ENCODE measurements around the gene HYAL2.

Gene HYAL2

GRCh38 chr3:50341996-50342650, 19.6 kb upstream of the HYAL2 start:
- Mint-ChIP-seq H3K9me3 (no peaks in the 10 kb centered on the region), H3K36me3 (ENCODE audit: low read depth) (peaks cover 29% of the 10 kb centered on the region), H3K4me1 (ENCODE audit: low read depth) (peaks cover 40% of the 10 kb centered on the region), H3K4me3 (peak overlapping the region; percentile 86), H3K27ac (peak overlapping the region; percentile 94), H3K27me3 (ENCODE audit: low read depth) (no peaks in the 10 kb centered on the region)
- no peak for DNase-seq (ENCODE audit: low spot score)

GRCh38 chr3:50341537-50341936, 19.0 kb upstream of the HYAL2 start:
- peak overlapping the region; percentile 94 for H3K27ac Mint-ChIP-seq

GRCh38 chr3:50340448-50341329, 18.1 kb upstream of the HYAL2 start, which contains the start of gene RASSF1:
Gene RASSF1, minus strand, starts transcription at chr3:50340836. Its CDS starts 31 bp downstream, at chr3:50340805.
- no peaks in the 10 kb centered on the region for H3K27me3 Mint-ChIP-seq (ENCODE audit: low read depth)
- H3K36me3 Mint-ChIP-seq (ENCODE audit: low read depth) = peaks cover 41% of the 10 kb centered on the region
- peaks cover 42% of the 10 kb centered on the region for H3K4me1 Mint-ChIP-seq (ENCODE audit: low read depth)
- DNase-seq (ENCODE audit: low spot score) = peak; percentile 82
- H3K4me3 Mint-ChIP-seq = peak within 1 kb of the TSS; percentile 96
- H3K9me3 Mint-ChIP-seq = no peaks in the 10 kb centered on the region
- H3K27ac Mint-ChIP-seq = peak within 1 kb of the TSS; percentile 97

More at GRCh38 chr3:50341537-50341936, 19.0 kb upstream of the HYAL2 start:
- Mint-ChIP-seq H3K27me3 (ENCODE audit: low read depth) (no peaks in the 10 kb centered on the region), H3K4me3 (peak overlapping the region; percentile 86), H3K4me1 (ENCODE audit: low read depth) (peaks cover 41% of the 10 kb centered on the region), H3K36me3 (ENCODE audit: low read depth) (peaks cover 32% of the 10 kb centered on the region), H3K9me3 (no peaks in the 10 kb centered on the region)
- DNase-seq (ENCODE audit: low spot score) = no peak

- peaks cover 46% of the 10 kb centered on the region for H3K36me3 Mint-ChIP-seq (ENCODE audit: low read depth)
- H3K4me1 Mint-ChIP-seq (ENCODE audit: low read depth) = peaks cover 47% of the 10 kb centered on the region
- DNase-seq (ENCODE audit: low spot score) = no peak
- H3K27ac Mint-ChIP-seq = peak overlapping the region; percentile 97
- no peaks in the 10 kb centered on the region for H3K9me3 Mint-ChIP-seq
- peak overlapping the region; percentile 96 for H3K4me3 Mint-ChIP-seq
- H3K27me3 Mint-ChIP-seq (ENCODE audit: low read depth) = no peaks in the 10 kb centered on the region
Observed at GRCh38 chr3:50340147-50340447, 17.6 kb upstream of the HYAL2 start.

GRCh38 chr3:50339485-50340146, 17.1 kb upstream of the HYAL2 start:
- no peak for DNase-seq (ENCODE audit: low spot score)
- Mint-ChIP-seq H3K4me1 (ENCODE audit: low read depth) (peaks cover 46% of the 10 kb centered on the region), H3K9me3 (no peaks in the 10 kb centered on the region), H3K36me3 (ENCODE audit: low read depth) (peaks cover 50% of the 10 kb centered on the region), H3K4me3 (peak overlapping the region; percentile 96), H3K27me3 (ENCODE audit: low read depth) (no peaks in the 10 kb centered on the region), H3K27ac (peak overlapping the region; percentile 97)

- Mint-ChIP-seq H3K9me3 (no peaks in the 10 kb centered on the region), H3K4me3 (peak overlapping the region; percentile 96), H3K4me1 (ENCODE audit: low read depth) (peaks cover 51% of the 10 kb centered on the region), H3K27me3 (ENCODE audit: low read depth) (no peaks in the 10 kb centered on the region), H3K27ac (peak overlapping the region; percentile 97), H3K36me3 (ENCODE audit: low read depth) (peaks cover 57% of the 10 kb centered on the region)
- no peak for DNase-seq (ENCODE audit: low spot score)
Observed at GRCh38 chr3:50338965-50339364, 16.4 kb upstream of the HYAL2 start.

- Mint-ChIP-seq H3K9me3 (no peaks in the 10 kb centered on the region), H3K36me3 (ENCODE audit: low read depth) (peaks cover 68% of the 10 kb centered on the region), H3K4me1 (ENCODE audit: low read depth) (peaks cover 48% of the 10 kb centered on the region), H3K27me3 (ENCODE audit: low read depth) (no peaks in the 10 kb centered on the region), H3K4me3 (peak overlapping the region; percentile 96), H3K27ac (peak overlapping the region; percentile 97)
- peak; percentile 99 for DNase-seq (ENCODE audit: low spot score)
Observed at GRCh38 chr3:50337175-50337861, 14.8 kb upstream of the HYAL2 start.

- Mint-ChIP-seq H3K36me3 (ENCODE audit: low read depth) (peaks cover 74% of the 10 kb centered on the region), H3K27me3 (ENCODE audit: low read depth) (no peaks in the 10 kb centered on the region)
Observed at GRCh38 chr3:50336452-50337174, 14.1 kb upstream of the HYAL2 start.

GRCh38 chr3:50334339-50335075, 12.0 kb upstream of the HYAL2 start:
- peaks cover 84% of the 10 kb centered on the region for H3K36me3 Mint-ChIP-seq (ENCODE audit: low read depth)
- no peaks in the 10 kb centered on the region for H3K9me3 Mint-ChIP-seq
- DNase-seq (ENCODE audit: low spot score) = no peak
- H3K4me3 Mint-ChIP-seq = peak overlapping the region; percentile 68
- peak overlapping the region; percentile 85 for H3K27ac Mint-ChIP-seq
- peaks cover 34% of the 10 kb centered on the region for H3K4me1 Mint-ChIP-seq (ENCODE audit: low read depth)
- H3K27me3 Mint-ChIP-seq (ENCODE audit: low read depth) = no peaks in the 10 kb centered on the region

More at GRCh38 chr3:50336452-50337174, 14.1 kb upstream of the HYAL2 start:
- H3K27ac Mint-ChIP-seq = peak overlapping the region; percentile 97
- H3K9me3 Mint-ChIP-seq = no peaks in the 10 kb centered on the region
- peak overlapping the region; percentile 96 for H3K4me3 Mint-ChIP-seq
- DNase-seq (ENCODE audit: low spot score) = no peak
- H3K4me1 Mint-ChIP-seq (ENCODE audit: low read depth) = peaks cover 42% of the 10 kb centered on the region

GRCh38 chr3:50333744-50334328, 11.3 kb upstream of the HYAL2 start:
- Mint-ChIP-seq H3K9me3 (no peaks in the 10 kb centered on the region), H3K4me1 (ENCODE audit: low read depth) (peaks cover 31% of the 10 kb centered on the region), H3K36me3 (ENCODE audit: low read depth) (peaks cover 79% of the 10 kb centered on the region), H3K27ac (peak overlapping the region; percentile 85), H3K27me3 (ENCODE audit: low read depth) (no peaks in the 10 kb centered on the region), H3K4me3 (peak overlapping the region; percentile 68)
- DNase-seq (ENCODE audit: low spot score) = no peak

GRCh38 chr3:50331364-50331907, 8.9 kb upstream of the HYAL2 start:
- H3K27me3 Mint-ChIP-seq (ENCODE audit: low read depth) = no peaks in the 10 kb centered on the region
- H3K4me1 Mint-ChIP-seq (ENCODE audit: low read depth) = peaks cover 36% of the 10 kb centered on the region
- peaks cover 64% of the 10 kb centered on the region for H3K36me3 Mint-ChIP-seq (ENCODE audit: low read depth)
- no peak overlapping the region for H3K27ac Mint-ChIP-seq
- no peaks in the 10 kb centered on the region for H3K9me3 Mint-ChIP-seq
- no peak for DNase-seq (ENCODE audit: low spot score)
- H3K4me3 Mint-ChIP-seq = no peak overlapping the region

- Mint-ChIP-seq H3K9me3 (no peaks in the 10 kb centered on the region), H3K27ac (no peak overlapping the region), H3K4me1 (ENCODE audit: low read depth) (peaks cover 28% of the 10 kb centered on the region), H3K4me3 (no peak overlapping the region), H3K36me3 (ENCODE audit: low read depth) (peaks cover 53% of the 10 kb centered on the region), H3K27me3 (ENCODE audit: low read depth) (no peaks in the 10 kb centered on the region)
- no peak for DNase-seq (ENCODE audit: low spot score)
Observed at GRCh38 chr3:50330330-50330729, 7.8 kb upstream of the HYAL2 start.
